ENCODE data around the gene USP15.
"Not testable (repeated sequence)": the region's sequence is repeated elsewhere in the genome, so short reads cannot be mapped to it uniquely, and the experiment has no call there.

USP15 gene

GRCh38 chr12:62332598-62332997, 72.4 kb downstream of the USP15 start:
- DNase-seq, result no peak

- DNase-seq, result no peak
Observed at GRCh38 chr12:62335057-62335456, 74.9 kb downstream of the USP15 start.

DNA sequence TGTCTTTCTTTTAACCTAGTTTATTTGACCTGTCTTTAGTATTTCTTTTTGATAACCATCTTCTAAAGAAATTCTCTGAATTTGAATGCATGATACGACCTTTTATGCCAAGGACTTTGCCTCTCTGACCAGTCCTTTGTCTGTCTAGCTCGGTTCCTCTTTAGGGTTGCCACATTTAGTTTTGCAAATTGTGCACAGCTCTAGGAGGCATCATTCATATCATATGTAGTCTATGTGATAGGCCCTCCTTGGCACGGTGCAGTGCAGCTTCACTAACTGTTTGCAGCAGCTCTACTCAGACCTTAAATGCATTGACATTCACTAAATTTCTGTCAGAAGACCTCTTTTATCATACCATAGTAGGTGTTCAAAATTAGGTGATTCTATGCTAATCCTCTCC, 75.6 kb downstream of the USP15 start:
- no peak for DNase-seq

DNA sequence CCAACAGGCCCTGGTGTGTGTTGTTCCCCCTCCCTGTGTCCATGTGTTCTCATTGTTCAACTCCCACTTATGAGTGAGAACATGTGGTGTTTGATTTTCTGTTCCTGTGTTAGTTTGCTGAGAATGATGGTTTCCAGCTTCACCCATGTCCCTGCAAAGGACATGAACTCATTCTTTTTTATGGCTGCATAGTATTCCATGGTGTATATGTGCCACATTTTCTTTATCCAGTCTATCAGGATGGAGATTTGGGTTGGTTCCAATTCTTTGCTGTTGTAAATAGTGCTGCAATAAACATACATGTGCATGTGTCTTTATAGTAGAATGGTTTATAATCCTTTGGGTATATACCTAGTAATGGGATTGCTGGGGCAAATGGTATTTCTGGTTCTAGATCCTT, 77.4 kb downstream of the USP15 start:
- DNase-seq, result not testable (repeated sequence)

DNA sequence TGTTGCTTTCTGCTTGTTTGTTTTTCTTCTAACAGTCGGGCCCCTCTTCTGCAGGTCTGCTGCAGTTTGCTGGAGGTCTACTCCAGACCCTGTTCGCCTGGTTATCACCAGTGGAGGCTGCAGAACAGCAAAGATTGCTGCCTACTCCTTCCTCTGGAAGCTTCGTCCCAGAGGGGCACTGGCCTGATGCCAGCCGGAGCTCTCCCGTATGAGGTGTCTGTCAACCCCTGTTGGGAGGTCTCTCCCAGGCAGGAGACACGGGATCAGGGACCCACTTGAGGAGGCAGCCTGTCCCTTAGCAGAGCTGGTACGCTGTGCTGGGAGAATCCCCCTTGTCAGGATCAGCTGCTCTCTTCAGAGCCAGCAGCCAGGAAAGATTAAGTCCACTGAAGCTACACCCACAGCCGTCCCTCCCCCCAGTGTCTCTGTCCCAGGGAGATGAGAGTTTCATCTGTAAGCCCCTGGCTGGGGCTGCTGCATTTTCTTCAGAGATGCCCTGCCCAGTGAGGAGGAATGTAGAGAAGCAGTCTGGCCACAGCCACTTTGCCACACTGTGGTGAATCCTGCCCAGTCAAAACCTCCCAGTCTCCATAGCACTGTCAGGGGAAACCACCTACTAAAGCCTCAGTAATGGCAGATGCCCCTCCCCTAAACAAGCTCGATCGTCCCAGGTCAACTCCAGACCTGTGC, 82.6 kb downstream of the USP15 start:
- not testable (repeated sequence) for DNase-seq

GRCh38 chr12:62343304-62344120, 83.3 kb downstream of the USP15 start:
- not testable (repeated sequence) for DNase-seq

- not testable (repeated sequence) for DNase-seq
Observed at GRCh38 chr12:62344731-62345556, 84.7 kb downstream of the USP15 start.

- DNase-seq, result no peak
Observed at GRCh38 chr12:62345667-62346066, 85.5 kb downstream of the USP15 start.

- DNase-seq, result no peak
Observed at GRCh38 chr12:62346817-62347216, 86.6 kb downstream of the USP15 start.

DNA sequence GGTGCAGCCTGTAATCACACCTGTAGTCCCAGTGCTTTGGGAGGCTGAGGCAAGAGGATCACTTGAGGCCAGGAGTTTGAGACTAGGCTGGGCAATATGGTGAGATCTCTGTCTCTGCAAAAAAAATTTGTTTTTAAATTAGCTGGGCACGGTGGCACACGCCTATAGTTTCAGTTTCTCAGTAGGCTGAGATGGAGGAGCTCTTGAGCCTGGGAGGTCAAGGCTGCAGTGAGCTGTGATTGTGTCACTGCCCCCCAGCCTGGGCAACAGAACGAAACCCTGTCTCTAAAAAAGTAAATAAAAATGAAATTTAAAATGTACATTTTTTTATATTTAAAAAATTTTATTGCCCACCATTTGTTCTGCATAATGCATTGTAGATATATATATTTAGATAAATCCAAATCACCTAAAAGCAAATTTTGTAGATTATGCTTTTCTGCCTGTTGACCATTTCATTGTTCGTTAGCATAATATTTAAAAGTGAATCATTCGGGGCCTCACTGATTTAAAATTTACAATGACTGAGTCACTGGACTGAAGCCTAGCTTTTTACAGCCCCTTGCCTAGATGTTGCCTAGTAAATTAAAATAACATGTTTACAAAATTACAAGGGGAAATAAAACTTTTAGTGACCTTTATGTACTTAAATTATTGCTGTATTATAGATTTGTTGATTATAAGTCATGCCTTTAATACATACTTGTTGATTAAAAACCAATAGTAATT, 87.9 kb downstream of the USP15 start:
- DNase-seq, result no peak

GRCh38 chr12:62350554-62350953, 90.3 kb downstream of the USP15 start:
- no peak for DNase-seq

DNA sequence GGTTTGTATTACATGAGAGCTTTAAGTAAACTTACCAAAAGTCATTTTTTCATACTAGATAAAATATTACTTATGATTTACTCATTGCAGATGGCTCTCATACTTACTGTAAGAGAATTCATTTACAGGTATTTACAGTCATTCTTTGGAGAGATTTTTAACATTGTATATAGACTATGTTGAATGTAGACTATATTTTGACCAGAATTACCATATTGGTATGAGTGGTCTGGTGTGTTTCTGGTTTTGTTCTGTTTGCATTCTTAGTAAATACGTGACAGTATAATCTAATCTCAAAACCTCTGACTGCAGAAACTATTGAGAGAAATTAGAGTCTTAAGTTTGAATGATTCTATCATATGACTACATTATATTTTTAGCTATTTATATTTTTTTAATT, 91.1 kb downstream of the USP15 start:
- DNase-seq, result no peak

- no peak for DNase-seq
Observed at GRCh38 chr12:62361048-62361447, 100.8 kb downstream of the USP15 start.

DNA sequence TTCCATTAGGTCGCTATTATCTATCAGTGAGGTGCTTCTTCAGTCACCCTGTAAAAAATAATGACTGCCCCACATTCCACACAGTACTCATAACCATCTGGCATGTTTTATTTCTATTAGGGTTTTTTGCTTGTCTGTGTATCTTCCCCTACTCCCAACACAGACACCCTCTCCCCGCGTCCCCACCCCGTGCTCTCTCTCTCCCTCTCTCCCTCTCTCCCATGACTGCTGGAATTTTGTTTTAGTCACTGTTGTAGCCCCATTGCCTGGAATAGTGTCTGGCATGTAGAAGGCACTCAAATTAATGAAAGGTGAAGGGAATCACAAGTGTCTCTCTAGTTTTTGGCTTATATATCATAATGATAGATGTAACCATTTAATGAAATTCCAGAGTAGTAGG, 103.3 kb downstream of the USP15 start:
- no peak for DNase-seq

DNA sequence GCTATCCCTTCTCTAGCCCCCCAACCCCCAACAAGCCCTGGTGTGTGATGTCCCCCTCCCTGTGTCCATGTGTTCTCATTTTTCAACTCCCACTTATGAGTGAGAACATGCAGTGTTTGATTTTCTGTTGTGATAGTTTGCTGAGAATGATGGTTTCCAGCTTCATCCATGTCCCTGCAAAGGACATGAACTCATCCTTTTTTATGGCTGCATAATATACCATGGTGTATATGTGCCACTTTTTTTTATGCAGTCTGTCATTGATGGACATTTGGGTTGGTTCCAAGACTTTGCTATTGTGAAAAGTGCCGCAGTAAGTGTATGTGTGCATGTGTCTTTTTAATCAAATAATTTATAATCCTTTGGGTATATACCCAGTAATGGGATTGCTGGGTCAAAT, 104.5 kb downstream of the USP15 start:
- DNase-seq, result not testable (repeated sequence)

- DNase-seq, result not testable (repeated sequence)
Observed at GRCh38 chr12:62365846-62366245, 105.6 kb downstream of the USP15 start.

DNA sequence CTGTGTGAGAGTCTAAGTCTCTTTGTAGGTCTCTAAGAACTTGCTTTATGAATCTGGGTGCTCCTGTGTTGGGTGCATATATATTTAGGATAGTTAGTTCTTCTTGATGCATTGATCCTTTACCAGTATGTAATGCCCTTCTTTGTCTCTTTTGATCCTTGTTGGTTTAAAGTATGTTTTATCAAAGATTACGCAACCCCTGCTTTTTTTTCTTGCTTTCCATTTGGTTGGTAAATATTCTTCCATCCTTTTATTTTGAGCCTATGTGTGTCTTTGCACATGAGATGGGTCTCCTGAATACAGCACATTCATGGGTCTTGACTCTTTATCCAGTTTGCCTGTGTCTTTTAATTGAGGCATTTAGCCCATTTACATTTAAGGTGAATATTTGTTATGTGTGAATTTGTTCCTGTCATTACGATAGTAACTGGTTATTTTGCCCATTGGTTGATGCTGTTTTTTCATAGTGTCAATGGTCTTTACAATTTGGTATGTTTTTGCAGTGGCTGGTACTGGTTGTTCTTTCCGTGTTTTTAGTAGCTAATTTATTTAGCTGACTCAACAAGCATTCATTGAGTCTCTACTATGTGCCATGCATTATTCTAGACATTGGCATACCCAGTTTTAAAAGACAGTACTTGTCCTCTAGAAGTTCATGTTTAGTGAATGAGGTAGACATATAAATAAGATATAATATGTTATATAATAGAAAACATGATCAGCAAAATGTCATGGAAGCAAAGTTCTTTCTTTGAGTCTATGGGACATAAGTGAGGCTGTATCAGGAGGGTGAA, 108.4 kb downstream of the USP15 start:
- DNase-seq, result not testable (repeated sequence)

DNA sequence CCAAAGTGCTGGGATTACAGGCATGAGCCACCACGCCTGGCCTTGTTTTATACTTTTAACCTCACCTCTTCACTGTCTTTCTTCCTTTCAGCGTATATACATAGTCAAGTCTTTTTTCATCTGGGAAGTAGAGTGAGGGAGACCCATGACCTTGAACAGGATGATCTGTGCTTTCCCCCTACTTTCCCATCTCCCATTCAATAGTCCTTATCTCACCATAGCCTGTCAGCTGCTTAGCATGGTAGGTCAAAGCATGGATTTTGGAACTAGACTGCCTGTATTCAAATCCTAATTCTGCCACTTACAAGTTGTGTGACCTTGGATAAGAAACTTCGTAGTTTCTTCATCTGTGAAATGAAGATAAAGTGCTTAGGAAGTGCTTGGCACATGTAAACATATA, 110.0 kb downstream of the USP15 start:
- DNase-seq, result no peak

GRCh38 chr12:62371661-62372060, 111.5 kb downstream of the USP15 start:
- DNase-seq, result no peak

DNA sequence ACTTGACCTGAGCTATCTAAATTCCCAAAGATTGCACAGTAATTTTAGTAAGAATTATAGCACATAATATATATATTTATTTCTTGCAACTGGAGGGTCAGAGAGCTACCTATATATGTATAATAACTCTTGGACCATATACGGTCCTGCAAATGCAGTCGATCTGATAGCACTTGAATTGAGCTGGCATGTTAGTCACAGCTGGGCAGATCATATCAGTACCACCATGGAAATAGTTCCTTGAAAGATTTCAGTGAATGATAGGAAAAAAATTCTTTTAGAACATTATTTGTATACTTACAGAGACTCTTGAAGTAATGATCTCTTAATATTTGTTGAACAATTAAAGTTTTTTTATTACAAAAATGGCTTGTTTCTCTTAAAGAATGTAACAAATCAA, 111.9 kb downstream of the USP15 start:
- DNase-seq, result no peak

GRCh38 chr12:62372825-62373224, 112.6 kb downstream of the USP15 start:
- no peak for DNase-seq

DNA sequence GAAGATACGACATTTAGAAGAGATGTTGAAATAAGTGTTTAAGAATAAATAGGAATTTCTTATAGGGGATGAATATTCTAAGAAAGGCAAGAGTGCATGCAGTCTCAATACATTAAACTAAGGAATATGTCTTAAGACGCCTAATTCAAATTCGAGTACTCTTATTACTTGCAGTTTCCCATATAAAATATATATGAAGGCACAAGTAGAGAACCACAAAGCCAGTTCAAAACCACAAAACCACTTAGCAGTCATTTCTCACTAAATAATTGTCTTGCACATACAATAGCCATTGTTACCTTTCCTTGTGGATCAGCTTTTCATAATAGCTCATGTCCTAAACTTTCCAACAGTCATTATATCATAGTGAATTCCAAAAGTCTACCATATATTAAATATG, 115.4 kb downstream of the USP15 start:
- no peak for DNase-seq

All from stimulated activated CD4-positive, alpha-beta T cell treated with anti-CD3 and anti-CD28 coated beads, Interleukin-12 subunit alpha, Interleukin-12 subunit beta, amount 100 ng/mL, for 4 hours (primary cell).